SK-N-SH (cell line): ENCODE measurements around the gene SEMA3A.

Experiments used
- EP300 ChIP-seq, 2 experiments: IDR thresholded peaks; 2 replicates each; pipeline versions ENCODE4 v1.4.0 to v1.6.1; 2012; ENCODE audit warnings: borderline replicate concordance in 1 of 2, low read depth in 1 of 2, low read length in 1 of 2
- FOXJ3 ChIP-seq: sonication (generic); formaldehyde crosslinking; IDR thresholded peaks from 2 replicates; pipeline ENCODE4 v1.5.1; 2020; ENCODE audit warnings: mild to moderate bottlenecking, missing genetic modification reagents
- IRF3 ChIP-seq: fragments of 150-350 bp; IDR thresholded peaks from 2 replicates; pipeline ENCODE4 v1.6.1; 2016; ENCODE audit warnings: mild to moderate bottlenecking, low read depth, low read length
- REST ChIP-seq: IDR thresholded peaks from 2 replicates; pipeline ENCODE4 v1.6.1; 2012; ENCODE audit warnings: mild to moderate bottlenecking, low read depth, low read length, moderate library complexity
- SIN3A ChIP-seq: IDR thresholded peaks from 2 replicates; pipeline ENCODE4 v1.6.1; 2012; ENCODE audit warnings: low read depth, mild to moderate bottlenecking, low read length, moderate library complexity, borderline replicate concordance
- USF1 ChIP-seq: IDR thresholded peaks from 2 replicates; pipeline ENCODE4 v1.4.0; 2012; ENCODE audit warnings: low read depth, borderline replicate concordance
- YY1 ChIP-seq: IDR thresholded peaks from 2 replicates; pipeline ENCODE4 v1.4.0; 2012; ENCODE audit warnings: low read depth, mild to moderate bottlenecking
- TF ChIP-seq, protein P1 (sequence below): fragments of 200-600 bp; sonication (generic); IDR thresholded peaks from 2 replicates; pipeline ENCODE4 v1.6.1; 2017; ENCODE audit warnings: antibody characterized with exemption, mild to moderate bottlenecking, moderate library complexity
- TF ChIP-seq, protein P2 (sequence below): IDR thresholded peaks from 2 replicates; pipeline ENCODE4; 2012

GRCh38 chr7:83952236-83952635, 242.4 kb downstream of the SEMA3A start:
- TF ChIP-seq FOXJ3 (no peak), SIN3A (no peak), YY1 (no peak), REST (no peak), EP300 (IDR thresholded peaks at IDR 0.05; ENCODE audit: borderline replicate concordance in 1 of 2, low read depth in 1 of 2, low read length in 1 of 2) (no peak), IRF3 (no peak), USF1 (no peak)
- TF ChIP-seq, protein P1, sequence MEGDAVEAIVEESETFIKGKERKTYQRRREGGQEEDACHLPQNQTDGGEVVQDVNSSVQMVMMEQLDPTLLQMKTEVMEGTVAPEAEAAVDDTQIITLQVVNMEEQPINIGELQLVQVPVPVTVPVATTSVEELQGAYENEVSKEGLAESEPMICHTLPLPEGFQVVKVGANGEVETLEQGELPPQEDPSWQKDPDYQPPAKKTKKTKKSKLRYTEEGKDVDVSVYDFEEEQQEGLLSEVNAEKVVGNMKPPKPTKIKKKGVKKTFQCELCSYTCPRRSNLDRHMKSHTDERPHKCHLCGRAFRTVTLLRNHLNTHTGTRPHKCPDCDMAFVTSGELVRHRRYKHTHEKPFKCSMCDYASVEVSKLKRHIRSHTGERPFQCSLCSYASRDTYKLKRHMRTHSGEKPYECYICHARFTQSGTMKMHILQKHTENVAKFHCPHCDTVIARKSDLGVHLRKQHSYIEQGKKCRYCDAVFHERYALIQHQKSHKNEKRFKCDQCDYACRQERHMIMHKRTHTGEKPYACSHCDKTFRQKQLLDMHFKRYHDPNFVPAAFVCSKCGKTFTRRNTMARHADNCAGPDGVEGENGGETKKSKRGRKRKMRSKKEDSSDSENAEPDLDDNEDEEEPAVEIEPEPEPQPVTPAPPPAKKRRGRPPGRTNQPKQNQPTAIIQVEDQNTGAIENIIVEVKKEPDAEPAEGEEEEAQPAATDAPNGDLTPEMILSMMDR = no peak
- TF ChIP-seq, protein P2, sequence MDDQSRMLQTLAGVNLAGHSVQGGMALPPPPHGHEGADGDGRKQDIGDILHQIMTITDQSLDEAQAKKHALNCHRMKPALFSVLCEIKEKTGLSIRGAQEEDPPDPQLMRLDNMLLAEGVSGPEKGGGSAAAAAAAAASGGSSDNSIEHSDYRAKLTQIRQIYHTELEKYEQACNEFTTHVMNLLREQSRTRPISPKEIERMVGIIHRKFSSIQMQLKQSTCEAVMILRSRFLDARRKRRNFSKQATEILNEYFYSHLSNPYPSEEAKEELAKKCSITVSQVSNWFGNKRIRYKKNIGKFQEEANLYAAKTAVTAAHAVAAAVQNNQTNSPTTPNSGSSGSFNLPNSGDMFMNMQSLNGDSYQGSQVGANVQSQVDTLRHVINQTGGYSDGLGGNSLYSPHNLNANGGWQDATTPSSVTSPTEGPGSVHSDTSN = no peak
